Measurements from ENCODE around the gene MRTFA. TPM values are rescaled to one million over a fixed set of nuclear protein-coding genes. Genes with fewer than 3 reads are reported as not detected.

Gene MRTFA
- total RNA-seq, 4 donors from 2014 or later = 16.5 to 57.8 (median 48.9) TPM

GRCh38 chr22:40425082-40425481 lies 211.4 kb downstream of the MRTFA start:
- TF ChIP-seq CTCF (IDR thresholded peaks at IDR 0.05; ENCODE audit: low read depth) = no peak

- no peak for TF ChIP-seq CTCF (IDR thresholded peaks at IDR 0.05; ENCODE audit: low read depth)
Observed at GRCh38 chr22:40423882-40424640, 212.5 kb downstream of the MRTFA start.

GRCh38 chr22:40423310-40423688 lies 213.2 kb downstream of the MRTFA start:
- TF ChIP-seq CTCF (IDR thresholded peaks at IDR 0.05; ENCODE audit: low read depth) = no peak

GRCh38 chr22:40422558-40423309 lies 213.8 kb downstream of the MRTFA start:
- TF ChIP-seq CTCF (IDR thresholded peaks at IDR 0.05; ENCODE audit: low read depth) = no peak

- TF ChIP-seq CTCF (IDR thresholded peaks at IDR 0.05; ENCODE audit: low read depth) = no peak
Observed at GRCh38 chr22:40421941-40422340, 214.6 kb downstream of the MRTFA start.

- TF ChIP-seq CTCF (IDR thresholded peaks at IDR 0.05; ENCODE audit: low read depth) = no peak
Observed at GRCh38 chr22:40421082-40421350, 215.5 kb downstream of the MRTFA start.

GRCh38 chr22:40420341-40421081 lies 216.0 kb downstream of the MRTFA start:
- no peak for TF ChIP-seq CTCF (IDR thresholded peaks at IDR 0.05; ENCODE audit: low read depth)

Data from subcutaneous adipose tissue (tissue), 4 donors.